DND-41 (cell line): ENCODE data around the gene WDR88.

ENCODE experiments used
- EZH2 ChIP-seq: IDR thresholded peaks from 3 replicates; pipeline ENCODE4 v1.6.1; 2012; ENCODE audit warnings: borderline replicate concordance, low read depth, mild to moderate bottlenecking, moderate library complexity, low read length, inconsistent platforms; ENCODE audit not compliant: severe bottlenecking
- TF ChIP-seq, protein P1 (sequence below): IDR thresholded peaks from 2 replicates; pipeline ENCODE4 v1.5.1; 2012; ENCODE audit warnings: borderline replicate concordance, low read length, moderate library complexity, mild to moderate bottlenecking; ENCODE audit not compliant: poor library complexity, severe bottlenecking; ENCODE audit errors: extremely low read depth

DNA sequence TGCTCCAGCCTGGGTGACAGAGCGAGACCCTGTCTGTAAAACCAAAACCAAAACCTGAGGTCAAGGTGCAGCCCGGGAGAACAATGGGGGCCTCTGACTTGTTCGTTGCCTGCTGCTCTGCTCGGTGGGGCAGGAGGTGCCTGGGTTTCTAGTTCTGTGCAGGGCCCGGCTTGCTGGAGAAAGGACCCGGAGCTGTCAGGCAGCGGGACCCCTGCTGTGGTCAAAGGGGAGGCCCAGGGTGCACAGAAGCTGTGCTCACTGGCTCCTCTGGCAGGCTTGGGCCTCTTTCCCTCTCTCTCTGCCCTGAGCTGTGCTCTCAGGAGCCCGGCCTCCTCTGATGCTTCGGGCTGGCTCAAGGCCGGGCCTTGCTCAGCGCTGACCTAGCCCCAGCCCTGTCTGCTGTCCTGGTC, 65.7 kb downstream of the WDR88 start:
- TF ChIP-seq EZH2 = no peak
- TF ChIP-seq, protein P1, sequence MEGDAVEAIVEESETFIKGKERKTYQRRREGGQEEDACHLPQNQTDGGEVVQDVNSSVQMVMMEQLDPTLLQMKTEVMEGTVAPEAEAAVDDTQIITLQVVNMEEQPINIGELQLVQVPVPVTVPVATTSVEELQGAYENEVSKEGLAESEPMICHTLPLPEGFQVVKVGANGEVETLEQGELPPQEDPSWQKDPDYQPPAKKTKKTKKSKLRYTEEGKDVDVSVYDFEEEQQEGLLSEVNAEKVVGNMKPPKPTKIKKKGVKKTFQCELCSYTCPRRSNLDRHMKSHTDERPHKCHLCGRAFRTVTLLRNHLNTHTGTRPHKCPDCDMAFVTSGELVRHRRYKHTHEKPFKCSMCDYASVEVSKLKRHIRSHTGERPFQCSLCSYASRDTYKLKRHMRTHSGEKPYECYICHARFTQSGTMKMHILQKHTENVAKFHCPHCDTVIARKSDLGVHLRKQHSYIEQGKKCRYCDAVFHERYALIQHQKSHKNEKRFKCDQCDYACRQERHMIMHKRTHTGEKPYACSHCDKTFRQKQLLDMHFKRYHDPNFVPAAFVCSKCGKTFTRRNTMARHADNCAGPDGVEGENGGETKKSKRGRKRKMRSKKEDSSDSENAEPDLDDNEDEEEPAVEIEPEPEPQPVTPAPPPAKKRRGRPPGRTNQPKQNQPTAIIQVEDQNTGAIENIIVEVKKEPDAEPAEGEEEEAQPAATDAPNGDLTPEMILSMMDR = no peak
